ENCODE results near the gene TRPM7.

Gene TRPM7

GRCh38 chr15:50531163-50531562 is 155.4 kb downstream of the TRPM7 start:
- in situ Hi-C loops (cut with HindIII; ENCODE audit: low pct_ligation_motif_present, low sequenced_read_pairs), result no loop called here
- DNase-seq, result no peak
- no peaks in the 10 kb centered on the region for H3K36me3 ChIP-seq (replicated peaks)
- H3K27ac ChIP-seq, result no peak overlapping the region
- no peaks in the 10 kb centered on the region for H3K27me3 ChIP-seq (replicated peaks)
- TF ChIP-seq CTCF (IDR thresholded peaks at IDR 0.05; ENCODE audit: low read depth, low read length, missing control alignments), result no peak
- no peak overlapping the region for H3K4me3 ChIP-seq (ENCODE audit: low read depth, low read length)

- DNase-seq, result no peak
- in situ Hi-C loops (cut with HindIII; ENCODE audit: low pct_ligation_motif_present, low sequenced_read_pairs), result no loop called here
- Histone ChIP-seq H3K27ac (no peak overlapping the region), H3K4me3 (ENCODE audit: low read depth, low read length) (no peak overlapping the region), H3K36me3 (replicated peaks) (no peaks in the 10 kb centered on the region), H3K27me3 (replicated peaks) (no peaks in the 10 kb centered on the region)
- no peak for TF ChIP-seq CTCF (IDR thresholded peaks at IDR 0.05; ENCODE audit: low read depth, low read length, missing control alignments)
Observed at GRCh38 chr15:50523851-50524251, 162.7 kb downstream of the TRPM7 start.

- H3K4me3 ChIP-seq (ENCODE audit: low read depth, low read length), result no peak overlapping the region
- no peak for DNase-seq
- no peak for TF ChIP-seq CTCF (IDR thresholded peaks at IDR 0.05; ENCODE audit: low read depth, low read length, missing control alignments)
- H3K36me3 ChIP-seq (replicated peaks), result no peaks in the 10 kb centered on the region
- in situ Hi-C loops (cut with HindIII; ENCODE audit: low pct_ligation_motif_present, low sequenced_read_pairs), result no loop called here
- H3K27ac ChIP-seq, result no peak overlapping the region
- no peaks in the 10 kb centered on the region for H3K27me3 ChIP-seq (replicated peaks)
Observed at GRCh38 chr15:50519740-50520425, 166.7 kb downstream of the TRPM7 start.

GRCh38 chr15:50513001-50513400 is 173.6 kb downstream of the TRPM7 start:
- no peaks in the 10 kb centered on the region for H3K27me3 ChIP-seq (replicated peaks)
- no peak overlapping the region for H3K27ac ChIP-seq
- in situ Hi-C loops (cut with HindIII; ENCODE audit: low pct_ligation_motif_present, low sequenced_read_pairs), result no loop called here
- H3K36me3 ChIP-seq (replicated peaks), result no peaks in the 10 kb centered on the region
- DNase-seq, result no peak
- no peak overlapping the region for H3K4me3 ChIP-seq (ENCODE audit: low read depth, low read length)
- TF ChIP-seq CTCF (IDR thresholded peaks at IDR 0.05; ENCODE audit: low read depth, low read length, missing control alignments), result no peak

All from brain microvascular endothelial cell (primary cell).